Thyroid gland (tissue), 4 donors: Measurements from ENCODE around the gene ZNF213. TPM values are rescaled to one million over a fixed set of nuclear protein-coding genes. Genes with fewer than 3 reads are reported as not detected.

Experiments used
- DNase-seq, 2 donors: peaks; one replicate each; pipeline ENCODE4 v3.0.0-alpha.2; 2019
- H3K27ac ChIP-seq, 3 donors: fragments of 200-600 bp; sonication (generic); 1 replicate in 2 of 3; 2 replicates in 1 of 3; pipeline ENCODE4 v1.5.1; 2016 to 2019; ENCODE audit warnings: mild to moderate bottlenecking in 1 of 3, moderate library complexity in 1 of 3
- H3K27me3 ChIP-seq: fragments of 200-600 bp; sonication (generic); one replicate; pipeline ENCODE4 v1.5.1; 2019
- H3K36me3 ChIP-seq, 2 donors: fragments of 200-600 bp; sonication (generic); one replicate each; pipeline ENCODE4 v1.5.1; 2016 to 2019
- H3K4me1 ChIP-seq, 2 donors: fragments of 200-600 bp; sonication (generic); one replicate each; pipeline ENCODE4 v1.5.1; 2017 to 2019
- H3K4me3 ChIP-seq, 3 donors: fragments of 200-600 bp; sonication (generic); replicated peaks in 1 of 3; 1 replicate in 2 of 3; 2 replicates in 1 of 3; pipeline ENCODE4 v1.5.1; 2016; ENCODE audit warnings: mild to moderate bottlenecking in 1 of 3
- H3K9me3 ChIP-seq: fragments of 200-600 bp; sonication (generic); one replicate; pipeline ENCODE4 v1.5.1; 2017
- CTCF ChIP-seq, 6 experiments: fragments of 200-600 bp in 3 of 6; fragments of 450-650 bp in 3 of 6; sonication (generic) in 3 of 6; IDR thresholded peaks; one replicate each; pipeline ENCODE4 v1.5.1; 2016 to 2019; ENCODE audit warnings: antibody characterized with exemption in 6 of 6, mild to moderate bottlenecking in 2 of 6, inconsistent platforms in 1 of 6, moderate library complexity in 1 of 6
- POLR2A ChIP-seq, 2 donors: fragments of 450-650 bp; IDR thresholded peaks; one replicate each; pipeline ENCODE4 v1.6.1; 2017; ENCODE audit warnings: antibody characterized with exemption in 2 of 2, mild to moderate bottlenecking in 2 of 2, moderate library complexity in 1 of 2
- WGBS, 2 donors: methylation state at CpG; one replicate each; pipeline ENCODE4 v1.1.5; 2017; 5-methylcytosine and 5-hydroxymethylcytosine counted together
- intact Hi-C: fragments of 100-400 bp; cut with DNase I; formaldehyde crosslinking; loops from one replicate; pipeline ENCODE4 v1.15.1; 2023
- total RNA-seq, 4 donors: library from RNA; depleted of rRNA; stranded (reverse); fragments of >200 nt; gene quantifications; one replicate each; pipeline ENCODE4 v1.2.3, GENCODE V29; 2016

ZNF213 gene
- total RNA-seq, 4 donors from 2014 or later = 5.2 to 10.2 (median 8.7) TPM

- no peaks in the 10 kb centered on the region for H3K36me3 ChIP-seq
- WGBS, 2 donors = 41 to 61% methylated on average over 27 of the region's 27 CpGs
- no peaks in the 10 kb centered on the region for H3K27me3 ChIP-seq
- intact Hi-C loops = no loop called here
- peaks cover 11 to 23% of the 10 kb centered on the region in 2 donors for H3K4me1 ChIP-seq
- no peak overlapping the region for H3K4me3 ChIP-seq
- peak overlapping the region in 1 of 3 donors; percentile 10 for H3K27ac ChIP-seq
- TF ChIP-seq CTCF (IDR thresholded peaks at IDR 0.05) (no peak), POLR2A (IDR thresholded peaks at IDR 0.05) (no peak)
- DNase-seq = peak in 1 of 2 donors; percentile 14
- no peaks in the 10 kb centered on the region for H3K9me3 ChIP-seq
Measured at GRCh38 chr16:3101841-3102470, 32.9 kb upstream of the ZNF213 start.

- Histone ChIP-seq H3K27me3 (no peaks in the 10 kb centered on the region), H3K9me3 (no peaks in the 10 kb centered on the region), H3K4me3 (peak overlapping the region; percentile 49 to 79 (median 61)), H3K4me1 (peaks cover 9 to 14% of the 10 kb centered on the region in 2 donors), H3K27ac (peak overlapping the region; percentile 56 to 91 (median 78)), H3K36me3 (no peaks in the 10 kb centered on the region)
- DNase-seq = peak; percentile 95
- TF ChIP-seq POLR2A (IDR thresholded peaks at IDR 0.05) = peak in 1 of 2 donors; percentile 83
- no peak for TF ChIP-seq CTCF (IDR thresholded peaks at IDR 0.05)
- intact Hi-C loops = no loop called here
- 1 to 2% methylated on average over 30 of the region's 74 CpGs for WGBS, 2 donors
Measured at GRCh38 chr16:3106205-3106928, 28.5 kb upstream of the ZNF213 start.

GRCh38 chr16:3112058-3112880 is 22.6 kb upstream of the ZNF213 start, which contains the start of gene ZNF205:
Gene ZNF205, plus strand, starts transcription at chr16:3112586. Its CDS starts 845 bp downstream, at chr16:3113431.
- TF ChIP-seq CTCF (IDR thresholded peaks at IDR 0.05) = no peak
- TF ChIP-seq POLR2A (IDR thresholded peaks at IDR 0.05) = no peak
- H3K27ac ChIP-seq = peak within 1 kb of the TSS in 2 of 3 donors; percentile 65 to 73
- WGBS, 2 donors = 9 to 17% methylated on average over 16 to 21 of the region's 23 CpGs
- H3K36me3 ChIP-seq = no peaks in the 10 kb centered on the region
- peak; percentile 76 to 78 for DNase-seq
- H3K4me3 ChIP-seq = peak within 1 kb of the TSS; percentile 58 to 69 (median 61)
- H3K27me3 ChIP-seq = no peaks in the 10 kb centered on the region
- H3K9me3 ChIP-seq = no peaks in the 10 kb centered on the region
- intact Hi-C loops = loop anchor here (10.0 kb wide), 1 partner anchor 53 kb away; no protein-coding TSS in a partner anchor
- H3K4me1 ChIP-seq = peaks cover 19 to 25% of the 10 kb centered on the region in 2 donors

GRCh38 chr16:3112881-3113574 is 21.8 kb upstream of the ZNF213 start:
- peaks cover 19 to 24% of the 10 kb centered on the region in 2 donors for H3K4me1 ChIP-seq
- intact Hi-C loops = loop anchor here (10.0 kb wide), 1 partner anchor 52 kb away; no protein-coding TSS in a partner anchor

More at GRCh38 chr16:3112881-3113574, 21.8 kb upstream of the ZNF213 start:
- no peak for DNase-seq
- Histone ChIP-seq H3K9me3 (no peaks in the 10 kb centered on the region), H3K36me3 (no peaks in the 10 kb centered on the region), H3K4me3 (peak overlapping the region; percentile 58 to 69 (median 61)), H3K27me3 (no peaks in the 10 kb centered on the region), H3K27ac (peak overlapping the region in 2 of 3 donors; percentile 65 to 73)
- 19 to 30% methylated on average over 18 to 19 of the region's 19 CpGs for WGBS, 2 donors
- TF ChIP-seq POLR2A (IDR thresholded peaks at IDR 0.05) = no peak
- TF ChIP-seq CTCF (IDR thresholded peaks at IDR 0.05) = no peak
